A549 (cell line): ENCODE data around the gene GALNT4.

ENCODE experiments used
- BHLHE40 ChIP-seq: IDR thresholded peaks from 2 replicates; pipeline ENCODE4 v1.6.1; 2012; ENCODE audit warnings: low read depth, low read length, inconsistent platforms
- CTCF ChIP-seq: fragments of >200 bp; sonication (Bioruptor Twin); formaldehyde crosslinking; IDR thresholded peaks from 3 replicates; pipeline ENCODE4 v1.5.1; 2016
- ELK1 ChIP-seq: fragments of 150-350 bp; IDR thresholded peaks from 2 replicates; pipeline ENCODE4 v1.6.1; 2014; ENCODE audit warnings: low read depth, mild to moderate bottlenecking, low read length
- EP300 ChIP-seq, 2 experiments: fragments of >200 bp; sonication (Bioruptor Twin); formaldehyde crosslinking; IDR thresholded peaks; 2 replicates in 1 of 2; 3 replicates in 1 of 2; pipeline ENCODE4 v1.6.1; 2016 to 2017
- GATA3 ChIP-seq: IDR thresholded peaks from 2 replicates; pipeline ENCODE4 v1.6.1; 2012; ENCODE audit warnings: borderline replicate concordance
- HMGXB4 ChIP-seq: fragments of 250-450 bp; sonication (Bioruptor Pico); IDR thresholded peaks from 2 replicates; pipeline ENCODE4 v1.5.0; 2021; ENCODE audit warnings: mild to moderate bottlenecking, moderate library complexity, borderline replicate concordance
- REST ChIP-seq: fragments of 200-600 bp; sonication (generic); IDR thresholded peaks from 2 replicates; pipeline ENCODE4 v1.6.1; 2016; ENCODE audit warnings: antibody characterized with exemption, mild to moderate bottlenecking, moderate library complexity

GRCh38 chr12:89529738-89530137 lies 5.1 kb upstream of the GALNT4 start:
- peak; percentile 84 for TF ChIP-seq CTCF
- no peak for TF ChIP-seq EP300 (IDR thresholded peaks at IDR 0.05)
- TF ChIP-seq HMGXB4 (CRISPR knock-in tag): no peak
- TF ChIP-seq GATA3: no peak
- no peak for TF ChIP-seq REST
- TF ChIP-seq BHLHE40: no peak
- TF ChIP-seq ELK1: no peak
